Caco-2 (cell line): ENCODE measurements around the gene PCBP2. TPM values are rescaled to one million over a fixed set of nuclear protein-coding genes. Genes with fewer than 3 reads are reported as not detected.

ENCODE experiments used
- BruUV-seq: library from RNA; stranded (reverse); fragments of 400-500 nt; replicated peaks from 2 replicates; lab custom pipeline; 2021; lab: Mats Ljungman, UMichigan
- CTCF ChIA-PET: fragments of 300-600 bp; sonication (Branson Sonifier 250); formaldehyde crosslinking; loops from one replicate; lab custom pipeline; 2022; ENCODE audit warnings: antibody characterized with exemption; lab: Charles Lee
- POLR2A ChIA-PET: fragments of 300-600 bp; sonication (Branson Sonifier 250); formaldehyde crosslinking; loops from one replicate; lab custom pipeline; 2022; ENCODE audit warnings: antibody characterized with exemption; lab: Charles Lee
- DNase-seq, 2 experiments: peaks; one replicate each; pipeline versions ENCODE4 v3.0.0 to v3.0.0-alpha.2; 2020 to 2022
- H3K27me3 ChIP-seq: replicated peaks from 2 replicates; pipeline ENCODE4 v1.6.0; 2011; ENCODE audit warnings: low read length; ENCODE audit not compliant: control insufficient read depth, insufficient read depth
- H3K36me3 ChIP-seq: 2 replicates; pipeline ENCODE4 v1.5.1; 2011; ENCODE audit warnings: low read length; ENCODE audit not compliant: control insufficient read depth, insufficient read depth
- H3K4me1 ChIP-seq: fragments of 250-450 bp; sonication (Bioruptor Pico); 2 replicates; pipeline ENCODE4 v1.5.1; 2020; ENCODE audit warnings: mild to moderate bottlenecking
- H3K4me3 ChIP-seq: 2 replicates; pipeline ENCODE4 v1.5.1; 2011; ENCODE audit warnings: low read depth, mild to moderate bottlenecking, control low read depth, low read length
- H3K9me3 ChIP-seq: fragments of 250-450 bp; sonication (Bioruptor Pico); 2 replicates; pipeline ENCODE4 v1.5.1; 2020; ENCODE audit warnings: mild to moderate bottlenecking, moderate library complexity
- H3K27ac Mint-ChIP-seq: one replicate; pipeline ENCODE4 v1.8.0; 2022; ENCODE audit warnings: mixed read lengths; ENCODE audit not compliant: unreplicated experiment
- H3K27me3 Mint-ChIP-seq: one replicate; pipeline ENCODE4 v1.8.0; 2022; ENCODE audit warnings: mixed read lengths; ENCODE audit not compliant: insufficient read depth, unreplicated experiment
- H3K36me3 Mint-ChIP-seq: one replicate; pipeline ENCODE4 v1.8.0; 2022; ENCODE audit warnings: mild to moderate bottlenecking, mixed read lengths; ENCODE audit not compliant: insufficient read depth, unreplicated experiment
- H3K4me1 Mint-ChIP-seq: one replicate; pipeline ENCODE4 v1.8.0; 2022; ENCODE audit warnings: low read depth, mixed read lengths; ENCODE audit not compliant: unreplicated experiment
- H3K4me3 Mint-ChIP-seq: one replicate; pipeline ENCODE4 v1.8.0; 2022; ENCODE audit warnings: mild to moderate bottlenecking, moderate library complexity, mixed read lengths; ENCODE audit not compliant: unreplicated experiment
- H3K9me3 Mint-ChIP-seq: one replicate; pipeline ENCODE4 v1.8.0; 2022; ENCODE audit warnings: mixed read lengths; ENCODE audit not compliant: unreplicated experiment
- CTCF ChIP-seq, 2 experiments: fragments of 200-600 bp in 1 of 2; IDR thresholded peaks; 1 replicate in 1 of 2; 2 replicates in 1 of 2; pipeline versions ENCODE4 v1.5.1 to v1.8.0; 2011 to 2022; ENCODE audit warnings: antibody characterized with exemption in 1 of 2, control low read depth in 1 of 2, inconsistent platforms in 1 of 2, low read depth in 1 of 2, low read length in 1 of 2, mild to moderate bottlenecking in 1 of 2, moderate library complexity in 1 of 2; ENCODE audit not compliant: insufficient read depth in 1 of 2, severe bottlenecking in 1 of 2, unreplicated experiment in 1 of 2
- intact Hi-C: fragments of 100-400 bp; cut with micrococcal nuclease; formaldehyde crosslinking; loops from one replicate; pipeline ENCODE4 v1.10.0; 2022; ENCODE audit not compliant: unreplicated experiment
- total RNA-seq: library from RNA; stranded (reverse); gene quantifications from 2 replicates; pipeline ENCODE4 v1.2.3, GENCODE V29; 2022

Gene PCBP2
- total RNA-seq, 1 experiment from 2014 or later, result 1,143 TPM

DNA sequence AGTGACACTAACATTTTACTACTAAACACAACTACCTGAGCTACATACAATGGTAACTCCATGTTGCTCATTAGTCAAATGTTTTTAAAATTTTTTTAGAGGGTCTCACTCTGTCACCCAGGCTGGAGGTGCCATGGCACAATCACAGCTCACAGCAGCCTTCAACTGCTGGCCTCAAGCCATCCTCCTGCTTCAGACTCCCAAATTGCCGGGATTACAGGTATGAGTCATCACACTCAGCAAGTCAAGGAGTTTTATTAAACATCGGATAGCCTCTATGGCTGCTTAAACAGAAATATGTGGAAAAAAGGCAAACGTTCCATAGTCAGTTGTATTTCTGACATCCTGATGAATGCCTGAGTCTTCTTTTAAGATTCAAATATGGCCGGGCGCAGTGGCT, 66.5 kb downstream of the PCBP2 start:
- no peaks in the 10 kb centered on the region; the same call in none of the 2 replicates for H3K36me3 ChIP-seq
- no peaks in the 10 kb centered on the region for H3K9me3 ChIP-seq
- no peak overlapping the region for H3K4me3 ChIP-seq
- intact Hi-C loops, result no loop called here
- TF ChIP-seq CTCF (IDR thresholded peaks at IDR 0.05; ENCODE audit: insufficient read depth in 1 of 2, low read depth in 1 of 2, low read length in 1 of 2, severe bottlenecking in 1 of 2, unreplicated experiment in 1 of 2), result no peak
- peaks cover 28% of the 10 kb centered on the region for H3K36me3 Mint-ChIP-seq
- POLR2A ChIA-PET, result no interaction called here
- H3K27me3 ChIP-seq, result no peaks in the 10 kb centered on the region
- CTCF ChIA-PET, result no interaction called here
- H3K27me3 Mint-ChIP-seq, result no peaks in the 10 kb centered on the region
- no peaks in the 10 kb centered on the region for H3K9me3 Mint-ChIP-seq
- DNase-seq, result no peak
- H3K27ac Mint-ChIP-seq, result no peak overlapping the region
- H3K4me1 Mint-ChIP-seq, result no peaks in the 10 kb centered on the region
- H3K4me1 ChIP-seq, result no peaks in the 10 kb centered on the region
- H3K4me3 Mint-ChIP-seq, result no peak overlapping the region
- BruUV-seq, result no TSS peak

- peaks cover 33% of the 10 kb centered on the region for H3K36me3 Mint-ChIP-seq
- no peaks in the 10 kb centered on the region for H3K4me1 Mint-ChIP-seq
- POLR2A ChIA-PET, result no interaction called here
- TF ChIP-seq CTCF (IDR thresholded peaks at IDR 0.05; ENCODE audit: insufficient read depth in 1 of 2, low read depth in 1 of 2, low read length in 1 of 2, severe bottlenecking in 1 of 2, unreplicated experiment in 1 of 2), result no peak
- no peak overlapping the region for H3K4me3 Mint-ChIP-seq
- Histone ChIP-seq H3K27me3 (no peaks in the 10 kb centered on the region), H3K9me3 (no peaks in the 10 kb centered on the region), H3K4me3 (no peak overlapping the region), H3K4me1 (no peaks in the 10 kb centered on the region), H3K36me3 (no peaks in the 10 kb centered on the region; the same call in 1 of the 2 replicates)
- DNase-seq, result no peak
- no TSS peak for BruUV-seq
- CTCF ChIA-PET, result no interaction called here
- no peaks in the 10 kb centered on the region for H3K27me3 Mint-ChIP-seq
- intact Hi-C loops, result no loop called here
- no peaks in the 10 kb centered on the region for H3K9me3 Mint-ChIP-seq
- H3K27ac Mint-ChIP-seq, result no peak overlapping the region
Observed at GRCh38 chr12:53523131-53523530, 71.2 kb downstream of the PCBP2 start.

- Mint-ChIP-seq H3K4me1 (no peaks in the 10 kb centered on the region), H3K36me3 (peaks cover 33% of the 10 kb centered on the region), H3K4me3 (no peak overlapping the region), H3K9me3 (no peaks in the 10 kb centered on the region), H3K27me3 (no peaks in the 10 kb centered on the region), H3K27ac (no peak overlapping the region)
- ChIA-PET CTCF (no interaction called here), POLR2A (no interaction called here)
- no peak for DNase-seq
- intact Hi-C loops, result no loop called here
- Histone ChIP-seq H3K27me3 (no peaks in the 10 kb centered on the region), H3K4me1 (no peaks in the 10 kb centered on the region), H3K36me3 (no peaks in the 10 kb centered on the region; the same call in 1 of the 2 replicates), H3K9me3 (no peaks in the 10 kb centered on the region), H3K4me3 (no peak overlapping the region)
- TF ChIP-seq CTCF (IDR thresholded peaks at IDR 0.05; ENCODE audit: insufficient read depth in 1 of 2, low read depth in 1 of 2, low read length in 1 of 2, severe bottlenecking in 1 of 2, unreplicated experiment in 1 of 2), result no peak
- no TSS peak for BruUV-seq
Observed at GRCh38 chr12:53524476-53524875, 72.6 kb downstream of the PCBP2 start.
